HCT116 (cell line): ENCODE results near the gene SCAF1. TPM values are rescaled to one million over a fixed set of nuclear protein-coding genes. Genes with fewer than 3 reads are reported as not detected.

ENCODE experiments used
- ATAC-seq: fragments of 200-7000 bp; cut with Tn5 transposase; 2 replicates; pipeline ENCODE4 v1.9.1; 2020; ENCODE audit warnings: mild to moderate bottlenecking, moderate library complexity
- BruUV-seq: library from RNA; stranded (reverse); fragments of 400-500 nt; replicated peaks from 2 replicates; lab custom pipeline; 2021; lab: Mats Ljungman, UMichigan
- CTCF ChIA-PET: fragments of 300-600 bp; sonication (Branson Sonifier 250); formaldehyde crosslinking; loops from one replicate; lab custom pipeline; 2021; ENCODE audit warnings: antibody characterized with exemption; lab: Charles Lee
- POLR2A ChIA-PET: fragments of 300-600, 350-600 bp; sonication (Branson Sonifier 250); formaldehyde crosslinking; loops from one replicate; lab custom pipeline; 2021; ENCODE audit warnings: antibody characterized with exemption; lab: Charles Lee
- RAD21 ChIA-PET, 2 experiments: fragments of 300-600 bp; sonication (Branson Sonifier 250); formaldehyde crosslinking; loops; one replicate each; lab custom pipeline; 2023; ENCODE audit warnings: low total read pairs in 2 of 2; ENCODE audit not compliant: uncharacterized antibody in 2 of 2, unreplicated experiment in 2 of 2, low non-redundant PET in 1 of 2; lab: Charles Lee
- DNase-seq: peaks from one replicate; pipeline ENCODE4 v3.0.0-alpha.2; 2010; ENCODE audit warnings: low read depth, low spot score
- H2AFZ ChIP-seq: fragments of 200-600 bp; shearing (Covaris generic), sonication (generic); 2 replicates; pipeline ENCODE4 v1.6.1; 2017; ENCODE audit warnings: low read depth, mixed run types, mixed read lengths, antibody characterized with exemption, low read length; ENCODE audit not compliant: poor library complexity, severe bottlenecking
- H3K27ac ChIP-seq: 2 replicates; pipeline ENCODE4 v1.5.1; 2012; ENCODE audit warnings: low read depth, low read length
- H3K27me3 ChIP-seq: fragments of 200-600 bp; sonication (generic); 2 replicates; pipeline ENCODE4 v1.6.1; 2016; ENCODE audit warnings: mixed run types, low read length, mixed read lengths; ENCODE audit not compliant: insufficient read depth
- H3K36me3 ChIP-seq, 2 experiments: fragments of 200-500 bp in 1 of 2; fragments of 200-600 bp in 1 of 2; sonication (Bioruptor generic) in 1 of 2; sonication (generic) in 1 of 2; 2 replicates each; pipeline versions ENCODE4 v1.5.1 to v1.6.1; 2014 to 2016; ENCODE audit warnings: low read length in 2 of 2, inconsistent platforms in 1 of 2, mixed read lengths in 1 of 2, mixed run types in 1 of 2; ENCODE audit not compliant: insufficient read depth in 2 of 2, control insufficient read depth in 1 of 2
- H3K4me1 ChIP-seq, 2 experiments: fragments of 200-600 bp in 1 of 2; sonication (generic) in 1 of 2; 2 replicates each; pipeline versions ENCODE4 v1.5.1 to v1.6.1; 2012 to 2017; ENCODE audit warnings: low read length in 2 of 2, inconsistent platforms in 1 of 2, mild to moderate bottlenecking in 1 of 2, mixed read lengths in 1 of 2, mixed run types in 1 of 2, moderate library complexity in 1 of 2; ENCODE audit not compliant: insufficient read depth in 2 of 2, control insufficient read depth in 1 of 2
- H3K4me2 ChIP-seq: fragments of 200-600 bp; sonication (generic); 2 replicates; pipeline ENCODE4 v1.6.1; 2017; ENCODE audit warnings: mixed run types, low read length, mixed read lengths
- H3K4me3 ChIP-seq, 2 experiments: fragments of 200-600 bp in 1 of 2; sonication (generic) in 1 of 2; replicated peaks in 1 of 2; 2 replicates each; pipeline ENCODE4 v1.5.1; 2011 to 2016; ENCODE audit warnings: low read length in 2 of 2, control low read depth in 1 of 2, low read depth in 1 of 2, mild to moderate bottlenecking in 1 of 2, mixed read lengths in 1 of 2, mixed run types in 1 of 2
- H3K79me2 ChIP-seq: fragments of 200-600 bp; sonication (generic); 2 replicates; pipeline ENCODE4 v1.6.1; 2017; ENCODE audit warnings: mild to moderate bottlenecking, mixed run types, low read length, moderate library complexity, mixed read lengths; ENCODE audit not compliant: insufficient read depth
- H3K9ac ChIP-seq: fragments of 200-600 bp; sonication (generic); 2 replicates; pipeline ENCODE4 v1.6.1; 2016; ENCODE audit warnings: low read length, mixed read lengths
- H3K9me2 ChIP-seq: fragments of 200-600 bp; sonication (generic), shearing (Covaris generic); 2 replicates; pipeline ENCODE4 v1.6.1; 2017; ENCODE audit warnings: mixed run types, mild to moderate bottlenecking, moderate library complexity; ENCODE audit not compliant: insufficient read depth
- H3K9me3 ChIP-seq, 2 experiments: fragments of 200-500 bp in 1 of 2; fragments of 200-600 bp in 1 of 2; sonication (Bioruptor generic) in 1 of 2; sonication (generic) in 1 of 2; 2 replicates each; pipeline ENCODE4 v1.6.1; 2014 to 2017; ENCODE audit warnings: low read length in 2 of 2, mixed read lengths in 2 of 2, inconsistent platforms in 1 of 2, low read depth in 1 of 2, mild to moderate bottlenecking in 1 of 2, mixed run types in 1 of 2, moderate library complexity in 1 of 2; ENCODE audit not compliant: control insufficient read depth in 1 of 2, insufficient read depth in 1 of 2
- H4K20me1 ChIP-seq: fragments of 200-600 bp; sonication (generic), shearing (Covaris generic); 2 replicates; pipeline ENCODE4 v1.6.1; 2017; ENCODE audit warnings: mixed run types, mild to moderate bottlenecking, moderate library complexity; ENCODE audit not compliant: insufficient read depth
- CBX3 ChIP-seq: IDR thresholded peaks from 2 replicates; pipeline ENCODE4 v1.6.1; 2012; ENCODE audit warnings: low read depth
- EGR1 ChIP-seq: IDR thresholded peaks from 2 replicates; pipeline ENCODE4 v1.6.1; 2012; ENCODE audit warnings: low read depth
- POLR2A ChIP-seq: IDR thresholded peaks from 2 replicates; pipeline ENCODE4 v1.7.0; 2011; ENCODE audit warnings: borderline replicate concordance; ENCODE audit not compliant: insufficient read depth, insufficient read length; ENCODE audit errors: extremely low read depth
- RAD21 ChIP-seq: IDR thresholded peaks from 2 replicates; pipeline ENCODE4 v1.6.1; 2012; ENCODE audit warnings: low read depth, mild to moderate bottlenecking
- ZFX ChIP-seq: fragments of 450-650 bp; IDR thresholded peaks from 2 replicates; pipeline ENCODE4 v1.6.1; 2017
- ZNF274 ChIP-seq: fragments of 200-500 bp; sonication (Bioruptor generic); IDR thresholded peaks from 2 replicates; pipeline ENCODE4 v1.6.1; 2014; ENCODE audit warnings: mild to moderate bottlenecking, low read depth, low read length, inconsistent platforms
- intact Hi-C: fragments of 100-400 bp; cut with micrococcal nuclease; formaldehyde crosslinking; loops from 2 replicates; pipeline ENCODE4 v1.10.0; 2022
- total RNA-seq: library from RNA; stranded (reverse); gene quantifications from one replicate; pipeline ENCODE4 v1.2.1, GENCODE V29; 2021; ENCODE audit not compliant: unreplicated experiment

Gene SCAF1
- total RNA-seq, 1 experiment from 2014 or later: 96.8 TPM

- TF ChIP-seq ZNF274: no peak
- TF ChIP-seq RAD21: no peak
Observed at GRCh38 chr19:49635530-49636232, 6.3 kb upstream of the SCAF1 start (continued).

- no TSS peak for BruUV-seq
- Histone ChIP-seq H3K27me3 (no peaks in the 10 kb centered on the region), H4K20me1 (no peaks in the 10 kb centered on the region), H3K79me2 (peaks cover 9% of the 10 kb centered on the region; the same call in 1 of the 2 replicates), H2AFZ (no peak overlapping the region), H3K27ac (no peak overlapping the region), H3K4me1 (peaks cover 11 to 40% of the 10 kb centered on the region in 2 experiments), H3K4me3 (no peak overlapping the region), H3K9ac (no peak overlapping the region), H3K9me3 (no peaks in the 10 kb centered on the region), H3K9me2 (no peaks in the 10 kb centered on the region), H3K4me2 (no peak overlapping the region), H3K36me3 (no peaks in the 10 kb centered on the region; a peak in 1 of 4 replicates)
- ATAC-seq (no peak), DNase-seq (no peak)
- RAD21 ChIA-PET: no interaction called here
- POLR2A ChIA-PET: no interaction called here
- no peak for TF ChIP-seq EGR1
- no peak for TF ChIP-seq ZNF274
- no peak for TF ChIP-seq CBX3
- TF ChIP-seq POLR2A: no peak
- no peak for TF ChIP-seq ZFX
- CTCF ChIA-PET: interaction anchor here (0.5 kb wide), 1 partner anchor 42 kb away, joined by 3 read pairs; no protein-coding TSS in a partner anchor
- intact Hi-C loops: no loop called here
Observed at GRCh38 chr19:49636233-49636932, 5.6 kb upstream of the SCAF1 start.
